HG02798 (cell line): ENCODE measurements around the gene MYO9B.

ENCODE experiments used
- ATAC-seq: cut with Tn5 transposase; IDR thresholded peaks from one replicate; pipeline ENCODE4 v1.9.1; 2021; ENCODE audit warnings: mild to moderate bottlenecking; ENCODE audit not compliant: unreplicated experiment, poor library complexity

MYO9B gene, protein sequence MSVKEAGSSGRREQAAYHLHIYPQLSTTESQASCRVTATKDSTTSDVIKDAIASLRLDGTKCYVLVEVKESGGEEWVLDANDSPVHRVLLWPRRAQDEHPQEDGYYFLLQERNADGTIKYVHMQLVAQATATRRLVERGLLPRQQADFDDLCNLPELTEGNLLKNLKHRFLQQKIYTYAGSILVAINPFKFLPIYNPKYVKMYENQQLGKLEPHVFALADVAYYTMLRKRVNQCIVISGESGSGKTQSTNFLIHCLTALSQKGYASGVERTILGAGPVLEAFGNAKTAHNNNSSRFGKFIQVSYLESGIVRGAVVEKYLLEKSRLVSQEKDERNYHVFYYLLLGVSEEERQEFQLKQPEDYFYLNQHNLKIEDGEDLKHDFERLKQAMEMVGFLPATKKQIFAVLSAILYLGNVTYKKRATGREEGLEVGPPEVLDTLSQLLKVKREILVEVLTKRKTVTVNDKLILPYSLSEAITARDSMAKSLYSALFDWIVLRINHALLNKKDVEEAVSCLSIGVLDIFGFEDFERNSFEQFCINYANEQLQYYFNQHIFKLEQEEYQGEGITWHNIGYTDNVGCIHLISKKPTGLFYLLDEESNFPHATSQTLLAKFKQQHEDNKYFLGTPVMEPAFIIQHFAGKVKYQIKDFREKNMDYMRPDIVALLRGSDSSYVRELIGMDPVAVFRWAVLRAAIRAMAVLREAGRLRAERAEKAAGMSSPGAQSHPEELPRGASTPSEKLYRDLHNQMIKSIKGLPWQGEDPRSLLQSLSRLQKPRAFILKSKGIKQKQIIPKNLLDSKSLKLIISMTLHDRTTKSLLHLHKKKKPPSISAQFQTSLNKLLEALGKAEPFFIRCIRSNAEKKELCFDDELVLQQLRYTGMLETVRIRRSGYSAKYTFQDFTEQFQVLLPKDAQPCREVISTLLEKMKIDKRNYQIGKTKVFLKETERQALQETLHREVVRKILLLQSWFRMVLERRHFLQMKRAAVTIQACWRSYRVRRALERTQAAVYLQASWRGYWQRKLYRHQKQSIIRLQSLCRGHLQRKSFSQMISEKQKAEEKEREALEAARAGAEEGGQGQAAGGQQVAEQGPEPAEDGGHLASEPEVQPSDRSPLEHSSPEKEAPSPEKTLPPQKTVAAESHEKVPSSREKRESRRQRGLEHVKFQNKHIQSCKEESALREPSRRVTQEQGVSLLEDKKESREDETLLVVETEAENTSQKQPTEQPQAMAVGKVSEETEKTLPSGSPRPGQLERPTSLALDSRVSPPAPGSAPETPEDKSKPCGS (N-terminal part only)

GRCh38 chr19:17075035-17075863, at the start of gene MYO9B, which contains the start of gene HAUS8:
Gene MYO9B, plus strand, starts transcription at chr19:17075777. Its CDS starts 25,941 bp downstream, at chr19:17101718.
Gene HAUS8, minus strand, starts transcription at chr19:17075452. Its CDS starts 30 bp downstream, at chr19:17075422.
- peak; percentile 88 for ATAC-seq

- no peak for ATAC-seq
Observed at GRCh38 chr19:17025991-17026658, 49.5 kb upstream of the MYO9B start.

GRCh38 chr19:17026706-17027534, 48.7 kb upstream of the MYO9B start, which contains the start of gene CPAMD8:
Gene CPAMD8, minus strand, starts transcription at chr19:17026810. Its CDS starts 168 bp downstream, at chr19:17026642.
- no peak for ATAC-seq

DNA sequence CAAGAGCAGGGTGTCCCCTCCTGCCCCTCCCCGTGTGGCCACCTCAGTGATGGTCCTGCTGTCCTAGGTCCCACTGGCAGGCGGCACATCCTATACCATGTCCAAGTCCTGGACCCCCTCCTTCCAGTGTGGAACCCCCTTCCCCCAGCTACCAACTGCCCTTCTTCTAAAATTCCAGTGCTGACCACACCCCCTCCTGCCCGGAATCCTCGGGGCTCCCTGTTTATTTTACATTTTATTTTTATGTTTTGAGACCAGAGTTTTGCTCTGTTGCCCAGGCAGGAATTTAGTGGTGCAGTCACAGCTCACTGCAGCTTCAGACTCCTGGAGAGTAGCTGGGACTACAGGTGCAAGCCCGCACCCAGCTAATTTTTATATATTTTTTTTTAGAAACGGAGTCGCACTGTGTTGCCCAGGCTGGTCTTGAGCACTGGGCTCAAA, 48.0 kb upstream of the MYO9B start:
- no peak for ATAC-seq

DNA sequence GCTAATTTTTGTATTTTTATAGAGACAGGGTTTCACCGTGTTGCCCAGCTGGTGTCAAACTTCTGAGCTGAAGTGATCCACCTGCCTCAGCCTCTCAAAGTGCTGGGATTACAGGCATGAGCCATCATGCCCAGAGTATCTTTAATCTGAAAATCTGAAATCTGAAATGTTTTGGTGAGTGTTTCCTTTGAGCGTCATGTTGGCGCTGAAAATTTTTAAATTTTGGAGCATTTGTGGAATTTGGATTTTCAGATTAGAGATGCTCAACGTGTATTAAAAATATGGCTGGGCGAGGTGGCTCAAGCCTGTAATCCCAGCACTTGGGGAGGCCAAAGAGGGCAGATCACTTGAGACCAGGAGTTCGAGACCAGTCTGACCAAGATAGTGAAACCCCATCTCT, 43.8 kb upstream of the MYO9B start:
- no peak for ATAC-seq

DNA sequence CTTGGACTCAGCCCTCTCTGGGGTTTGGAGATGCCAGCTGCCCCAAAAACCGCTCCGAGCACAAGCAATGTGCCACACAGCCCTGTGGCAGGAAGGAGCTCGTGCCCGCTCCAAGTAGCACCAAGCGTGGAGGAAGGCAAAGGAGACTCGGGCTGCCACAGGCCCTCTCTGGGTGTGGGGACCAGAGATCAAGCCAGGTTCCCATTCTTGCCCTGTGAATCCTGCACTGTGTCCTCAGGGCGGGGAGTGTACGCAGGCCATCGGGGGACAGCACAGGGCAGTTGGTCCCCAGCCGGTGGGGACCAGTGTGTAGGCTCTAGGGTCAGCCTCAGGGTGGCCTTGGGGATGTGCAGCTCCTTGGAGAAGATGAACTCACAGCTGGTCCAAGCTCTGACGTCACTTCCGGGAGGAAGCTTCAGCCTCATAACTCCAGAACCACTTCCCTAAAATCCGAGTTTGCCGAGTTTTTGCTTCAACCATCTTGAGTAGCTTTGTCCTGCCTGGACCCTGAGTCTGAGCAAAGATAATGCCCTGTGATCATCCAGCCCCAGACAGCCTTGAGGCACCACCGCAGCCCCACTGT, 39.6 kb upstream of the MYO9B start:
- no peak for ATAC-seq

DNA sequence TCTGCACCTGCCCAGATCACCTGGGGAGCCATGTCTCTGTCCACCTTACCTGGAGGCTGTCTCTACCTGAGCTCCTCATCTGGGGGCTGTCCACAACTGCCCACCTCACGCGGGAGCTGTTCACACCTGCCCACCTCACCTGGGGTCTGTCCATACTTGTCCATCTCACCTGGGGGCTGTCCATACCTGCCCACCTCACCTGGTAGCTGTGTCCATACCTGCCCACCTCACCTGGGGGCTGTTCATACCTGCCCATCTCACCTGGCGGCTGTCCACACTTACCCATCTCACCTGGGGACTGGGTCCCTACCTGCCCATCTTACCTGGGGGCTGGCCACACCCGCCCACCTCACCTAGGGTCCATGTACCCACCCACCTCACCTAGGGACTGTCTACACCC, 38.9 kb upstream of the MYO9B start:
- ATAC-seq = no peak

GRCh38 chr19:17037184-17037583, 38.4 kb upstream of the MYO9B start:
- ATAC-seq = no peak

DNA sequence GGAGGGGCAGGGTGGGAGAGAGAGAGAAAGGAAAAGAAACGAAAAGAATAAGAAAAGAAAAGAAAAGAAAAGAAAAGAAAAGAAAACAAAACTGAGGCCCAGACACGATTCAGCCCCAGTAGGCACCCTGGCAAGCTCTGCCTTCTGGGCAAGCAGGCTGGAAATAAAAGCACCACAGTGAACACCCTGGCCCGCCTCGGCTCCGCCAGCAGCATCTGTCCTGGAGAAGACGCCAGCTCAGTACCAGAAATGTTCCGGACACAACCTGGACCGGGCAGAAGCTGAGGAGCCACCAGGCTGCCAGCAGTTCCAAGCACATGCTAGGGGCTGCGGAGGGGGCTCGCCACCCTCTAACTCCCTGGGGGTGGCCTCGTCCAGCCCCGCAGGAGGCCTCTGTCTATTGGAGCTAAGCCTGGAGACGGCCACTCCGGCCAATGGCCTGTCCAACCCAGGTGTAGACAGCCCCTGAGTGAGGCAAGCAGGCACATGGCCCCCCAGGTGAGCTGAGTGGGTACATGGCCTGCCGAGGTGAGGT, 37.5 kb upstream of the MYO9B start:
- no peak for ATAC-seq

- ATAC-seq = no peak
Observed at GRCh38 chr19:17041976-17042375, 33.6 kb upstream of the MYO9B start.

DNA sequence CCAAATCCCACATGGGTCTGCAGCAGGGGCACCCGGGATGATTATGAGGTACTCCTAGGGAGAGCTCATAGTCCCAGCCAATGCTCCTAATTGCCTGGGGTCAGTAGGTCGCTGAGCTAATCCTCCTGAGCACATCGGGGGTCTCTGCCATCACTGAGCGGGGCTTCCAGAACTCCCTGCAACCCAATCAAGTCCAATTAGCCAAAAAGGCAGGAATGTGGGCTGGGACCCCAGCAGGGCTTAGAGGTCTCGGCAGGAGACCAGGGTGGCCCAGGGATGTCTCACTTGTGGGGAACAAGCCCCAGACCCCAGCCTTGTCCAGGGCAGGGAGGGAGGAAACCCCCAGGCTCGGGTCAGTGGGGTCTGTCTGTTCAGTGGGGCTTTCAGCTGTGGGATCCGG, 31.8 kb upstream of the MYO9B start:
- ATAC-seq = no peak

- no peak for ATAC-seq
Observed at GRCh38 chr19:17045907-17046502, 29.6 kb upstream of the MYO9B start.

- no peak for ATAC-seq
Observed at GRCh38 chr19:17048885-17049453, 26.6 kb upstream of the MYO9B start.

DNA sequence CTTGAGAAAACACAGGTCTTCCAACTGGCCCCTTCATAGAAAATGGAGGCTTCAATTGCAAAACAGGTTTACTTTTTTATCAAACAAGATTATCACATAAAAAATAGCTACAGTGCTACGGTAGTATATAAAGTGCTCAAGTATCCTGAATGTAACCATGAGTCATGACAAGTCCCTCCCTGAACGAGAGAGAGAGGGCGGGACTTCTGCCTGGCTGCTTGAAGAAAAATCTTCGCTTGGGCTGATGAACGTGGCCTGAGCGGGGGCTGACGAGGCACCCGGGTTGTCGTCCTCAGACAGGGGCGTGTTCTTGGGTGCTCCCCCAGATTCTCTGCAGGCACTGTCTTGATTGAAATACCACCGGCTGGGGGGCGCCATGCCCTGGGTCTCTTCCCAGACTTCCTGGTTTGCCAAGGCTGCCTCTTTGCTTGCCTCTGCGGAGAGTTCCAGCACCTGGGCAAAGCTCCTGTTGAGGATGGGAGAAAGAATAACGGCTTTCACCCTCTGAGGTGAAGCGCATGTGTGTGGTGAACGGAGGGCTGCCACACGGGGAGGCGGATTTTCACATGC, 25.8 kb upstream of the MYO9B start:
- ATAC-seq = no peak

- ATAC-seq = no peak
Observed at GRCh38 chr19:17052439-17052838, 23.1 kb upstream of the MYO9B start.

DNA sequence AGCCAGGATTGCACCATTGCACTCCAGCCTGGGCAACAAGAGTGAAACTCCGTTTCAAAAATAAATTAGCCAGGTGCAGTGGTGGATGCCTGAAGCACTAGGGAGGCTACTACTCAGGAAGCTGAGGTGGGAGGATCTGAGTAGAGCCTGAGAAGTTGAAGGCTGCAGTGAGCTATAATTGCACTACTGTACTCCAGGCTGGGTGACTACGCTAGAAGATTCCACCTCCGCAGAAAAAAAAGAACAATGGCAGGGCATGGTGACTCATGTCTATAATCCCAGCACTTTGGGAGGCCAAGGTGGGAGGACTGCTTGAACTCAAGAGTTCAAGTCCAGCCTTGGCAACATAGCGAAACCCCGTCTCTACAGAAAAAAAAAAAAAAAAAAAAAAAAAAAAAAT, 20.8 kb upstream of the MYO9B start:
- ATAC-seq = no peak
